Mammary epithelial cell (primary cell): ENCODE measurements around the gene AGPAT2.

Experiments
- EZH2 ChIP-seq: IDR thresholded peaks from 2 replicates; pipeline ENCODE4 v1.6.1; 2012; ENCODE audit warnings: low read length, inconsistent platforms, borderline replicate concordance
- TF ChIP-seq, protein P1 (sequence below), 2 donors: IDR thresholded peaks in 1 of 2; conservative IDR thresholded peaks in 1 of 2; 2 replicates each; pipeline ENCODE4 v1.5.1; 2011 to 2012; ENCODE audit warnings: inconsistent platforms in 2 of 2, low read length in 2 of 2, mild to moderate bottlenecking in 2 of 2, control low read depth in 1 of 2, low read depth in 1 of 2; ENCODE audit not compliant: insufficient read depth in 1 of 2; ENCODE audit errors: extremely low read depth in 1 of 2

DNA sequence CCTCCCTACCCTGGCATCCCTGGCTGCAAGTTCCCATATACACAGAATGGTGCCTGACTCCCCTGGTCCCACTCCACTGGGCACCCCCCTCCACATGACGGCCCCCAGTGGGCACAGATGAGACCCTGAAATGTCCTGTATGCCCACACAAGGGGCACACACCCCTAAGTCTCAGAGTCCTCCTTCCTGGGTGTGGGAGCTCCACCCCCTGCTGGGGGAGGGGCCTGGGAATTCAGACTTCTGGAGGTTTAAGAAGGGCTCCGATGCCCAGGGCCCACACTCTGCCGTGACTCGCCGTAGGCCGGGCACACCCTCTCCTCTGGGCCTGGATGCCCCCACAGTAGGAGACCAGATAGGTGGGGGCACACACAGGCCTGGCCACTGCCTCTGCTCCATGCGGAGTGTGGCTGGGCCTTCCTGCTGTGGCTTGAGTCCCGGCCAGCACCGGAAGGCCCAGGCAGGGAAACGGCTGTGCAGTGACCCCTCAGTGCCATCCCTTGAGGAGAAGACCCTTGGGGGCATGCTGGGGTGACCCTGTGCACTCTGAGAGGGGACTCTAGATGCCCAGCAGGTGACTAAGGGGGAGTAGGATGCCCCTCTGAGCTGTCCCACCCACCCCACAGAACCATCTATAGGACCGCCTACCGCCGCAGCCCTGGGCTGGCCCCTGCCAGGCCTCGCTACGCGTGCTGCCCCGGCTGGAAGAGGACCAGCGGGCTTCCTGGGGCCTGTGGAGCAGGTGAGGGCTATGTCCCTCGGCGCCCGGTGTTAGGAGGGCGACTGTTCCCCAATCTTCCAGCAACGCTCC lies 18.1 kb downstream of the AGPAT2 start:
- TF ChIP-seq, protein P1, sequence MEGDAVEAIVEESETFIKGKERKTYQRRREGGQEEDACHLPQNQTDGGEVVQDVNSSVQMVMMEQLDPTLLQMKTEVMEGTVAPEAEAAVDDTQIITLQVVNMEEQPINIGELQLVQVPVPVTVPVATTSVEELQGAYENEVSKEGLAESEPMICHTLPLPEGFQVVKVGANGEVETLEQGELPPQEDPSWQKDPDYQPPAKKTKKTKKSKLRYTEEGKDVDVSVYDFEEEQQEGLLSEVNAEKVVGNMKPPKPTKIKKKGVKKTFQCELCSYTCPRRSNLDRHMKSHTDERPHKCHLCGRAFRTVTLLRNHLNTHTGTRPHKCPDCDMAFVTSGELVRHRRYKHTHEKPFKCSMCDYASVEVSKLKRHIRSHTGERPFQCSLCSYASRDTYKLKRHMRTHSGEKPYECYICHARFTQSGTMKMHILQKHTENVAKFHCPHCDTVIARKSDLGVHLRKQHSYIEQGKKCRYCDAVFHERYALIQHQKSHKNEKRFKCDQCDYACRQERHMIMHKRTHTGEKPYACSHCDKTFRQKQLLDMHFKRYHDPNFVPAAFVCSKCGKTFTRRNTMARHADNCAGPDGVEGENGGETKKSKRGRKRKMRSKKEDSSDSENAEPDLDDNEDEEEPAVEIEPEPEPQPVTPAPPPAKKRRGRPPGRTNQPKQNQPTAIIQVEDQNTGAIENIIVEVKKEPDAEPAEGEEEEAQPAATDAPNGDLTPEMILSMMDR (conservative IDR thresholded peaks at IDR 0.05 in 1 of 2, IDR thresholded peaks at IDR 0.05 in 1 of 2; ENCODE audit: extremely low read depth in 1 of 2, insufficient read depth in 1 of 2, low read depth in 1 of 2, low read length in 2 of 2): no peak
- TF ChIP-seq EZH2: no peak
